Measurements from ENCODE around the gene CBLB.

GRCh38 chr3:105708980-105709379, 159.8 kb downstream of the CBLB start:
- TF ChIP-seq EZH2phosphoT487 (IDR thresholded peaks at IDR 0.05; ENCODE audit: borderline replicate concordance, low read depth, low read length), result no peak
- TF ChIP-seq, protein P1, sequence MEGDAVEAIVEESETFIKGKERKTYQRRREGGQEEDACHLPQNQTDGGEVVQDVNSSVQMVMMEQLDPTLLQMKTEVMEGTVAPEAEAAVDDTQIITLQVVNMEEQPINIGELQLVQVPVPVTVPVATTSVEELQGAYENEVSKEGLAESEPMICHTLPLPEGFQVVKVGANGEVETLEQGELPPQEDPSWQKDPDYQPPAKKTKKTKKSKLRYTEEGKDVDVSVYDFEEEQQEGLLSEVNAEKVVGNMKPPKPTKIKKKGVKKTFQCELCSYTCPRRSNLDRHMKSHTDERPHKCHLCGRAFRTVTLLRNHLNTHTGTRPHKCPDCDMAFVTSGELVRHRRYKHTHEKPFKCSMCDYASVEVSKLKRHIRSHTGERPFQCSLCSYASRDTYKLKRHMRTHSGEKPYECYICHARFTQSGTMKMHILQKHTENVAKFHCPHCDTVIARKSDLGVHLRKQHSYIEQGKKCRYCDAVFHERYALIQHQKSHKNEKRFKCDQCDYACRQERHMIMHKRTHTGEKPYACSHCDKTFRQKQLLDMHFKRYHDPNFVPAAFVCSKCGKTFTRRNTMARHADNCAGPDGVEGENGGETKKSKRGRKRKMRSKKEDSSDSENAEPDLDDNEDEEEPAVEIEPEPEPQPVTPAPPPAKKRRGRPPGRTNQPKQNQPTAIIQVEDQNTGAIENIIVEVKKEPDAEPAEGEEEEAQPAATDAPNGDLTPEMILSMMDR (conservative IDR thresholded peaks at IDR 0.05; ENCODE audit: low read length), result no peak

All from OCI-LY7 (cell line).